GM19035 (cell line): ENCODE measurements around the gene TBC1D16.
"Not testable (repeated sequence)": the region's sequence is repeated elsewhere in the genome, so short reads cannot be mapped to it uniquely, and the experiment has no call there.

ENCODE experiments used
- ATAC-seq: cut with Tn5 transposase; IDR thresholded peaks from one replicate; pipeline ENCODE4 v1.9.1; 2021; ENCODE audit not compliant: unreplicated experiment

The TBC1D16 gene

GRCh38 chr17:79977161-79977631 lies 58.5 kb downstream of the TBC1D16 start:
- no peak for ATAC-seq

GRCh38 chr17:79976451-79976850 lies 59.2 kb downstream of the TBC1D16 start:
- no peak for ATAC-seq

- no peak for ATAC-seq
Measured at GRCh38 chr17:79975498-79976134, 60.1 kb downstream of the TBC1D16 start.

GRCh38 chr17:79974566-79975497 lies 60.8 kb downstream of the TBC1D16 start:
- no peak for ATAC-seq

- ATAC-seq = no peak
Measured at GRCh38 chr17:79971651-79972050, 64.0 kb downstream of the TBC1D16 start.

GRCh38 chr17:79970576-79971068 lies 65.0 kb downstream of the TBC1D16 start:
- ATAC-seq = no peak

GRCh38 chr17:79969906-79970305 lies 65.8 kb downstream of the TBC1D16 start:
- ATAC-seq = no peak

GRCh38 chr17:79968116-79968515 lies 67.6 kb downstream of the TBC1D16 start:
- no peak for ATAC-seq

- no peak for ATAC-seq
Measured at GRCh38 chr17:79966681-79967080, 69.0 kb downstream of the TBC1D16 start.

- ATAC-seq = no peak
Measured at GRCh38 chr17:79965806-79966205, 69.9 kb downstream of the TBC1D16 start.

- not testable (repeated sequence) for ATAC-seq
Measured at GRCh38 chr17:79962467-79962866, 73.2 kb downstream of the TBC1D16 start.

- not testable (repeated sequence) for ATAC-seq
Measured at GRCh38 chr17:79961567-79961966, 74.1 kb downstream of the TBC1D16 start.

GRCh38 chr17:79960788-79961522 lies 74.7 kb downstream of the TBC1D16 start:
- ATAC-seq = no peak

- ATAC-seq = no peak
Measured at GRCh38 chr17:79959042-79959441, 76.6 kb downstream of the TBC1D16 start.

GRCh38 chr17:79956853-79957252 lies 78.8 kb downstream of the TBC1D16 start:
- no peak for ATAC-seq

- not testable (repeated sequence) for ATAC-seq
Measured at GRCh38 chr17:79956441-79956735, 79.3 kb downstream of the TBC1D16 start.

GRCh38 chr17:79955691-79956440 lies 79.8 kb downstream of the TBC1D16 start:
- no peak for ATAC-seq

- ATAC-seq = no peak
Measured at GRCh38 chr17:79955167-79955549, 80.5 kb downstream of the TBC1D16 start.

GRCh38 chr17:79954281-79955166 lies 81.1 kb downstream of the TBC1D16 start:
- no peak for ATAC-seq

GRCh38 chr17:79953335-79953734 lies 82.3 kb downstream of the TBC1D16 start:
- ATAC-seq = no peak
